ENCODE data around the gene ALG3. TPM values are rescaled to one million over a fixed set of nuclear protein-coding genes. Genes with fewer than 3 reads are reported as not detected.

ALG3 gene
- total and polyA plus RNA-seq, 2 of the 4 experiments (the other 2 are of a cell fraction): 19.5 to 52.6 TPM

- TF ChIP-seq BHLHE40 (IDR thresholded peaks at IDR 0.05; ENCODE audit: low read depth, low read length): no peak
- TF ChIP-seq MXI1 (IDR thresholded peaks at IDR 0.05; ENCODE audit: borderline replicate concordance, low read depth, low read length): no peak
- no peak for TF ChIP-seq CEBPB (IDR thresholded peaks at IDR 0.05; ENCODE audit: low read depth, low read length)
- TF ChIP-seq RCOR1 (IDR thresholded peaks at IDR 0.05; ENCODE audit: insufficient replicate concordance, low read length): no peak
- TF ChIP-seq CTCF (conservative IDR thresholded peaks at IDR 0.05; ENCODE audit: low read depth, low read length): no peak
- no peak for TF ChIP-seq MAFK (IDR thresholded peaks at IDR 0.05; ENCODE audit: low read depth, low read length)
- no peak for TF ChIP-seq MAZ (IDR thresholded peaks at IDR 0.05; ENCODE audit: borderline replicate concordance, low read depth, low read length)
- TF ChIP-seq NFE2L2 (IDR thresholded peaks at IDR 0.05; ENCODE audit: low read depth, low read length): no peak
- no peak for TF ChIP-seq CHD1 (IDR thresholded peaks at IDR 0.05; ENCODE audit: low read depth, low read length)
- no peak for TF ChIP-seq FOS (IDR thresholded peaks at IDR 0.05; ENCODE audit: low read depth, low read length)
- TF ChIP-seq ELK1 (IDR thresholded peaks at IDR 0.05; ENCODE audit: borderline replicate concordance, low read depth, low read length): no peak
- no peak for TF ChIP-seq POLR2A (IDR thresholded peaks at IDR 0.05; ENCODE audit: low read depth, low read length)
- TF ChIP-seq RAD21 (IDR thresholded peaks at IDR 0.05; ENCODE audit: low read length): no peak
- no peak for TF ChIP-seq RFX5 (IDR thresholded peaks at IDR 0.05; ENCODE audit: low read depth, low read length)
- TF ChIP-seq SMC3 (IDR thresholded peaks at IDR 0.05; ENCODE audit: low read depth, low read length): no peak
- dilution Hi-C loops (cut with HindIII; ENCODE audit: low sequenced_read_pairs, unreplicated experiment): no loop called here
- ChIA-PET CTCF (no interaction called here), POLR2A (ENCODE audit: unreplicated experiment) (no interaction called here)
- no peak overlapping the region for H4K8ac ChIP-seq (ENCODE audit: low read depth in 2 of 2, low read length in 2 of 2)
- in situ Hi-C loops (cut with MboI; ENCODE audit: low sequenced_read_pairs): no loop called here
- H3K36me3 ChIP-seq (ENCODE audit: control insufficient read depth, insufficient read depth, low read length): no peaks in the 10 kb centered on the region
- H2AK9ac ChIP-seq (replicated peaks; ENCODE audit: low read depth, low read length, poor library complexity): no peak overlapping the region
- H3K56ac ChIP-seq (ENCODE audit: extremely low read depth, insufficient read depth, low read length): no peak overlapping the region
- no peak overlapping the region for H3K14ac ChIP-seq (replicated peaks; ENCODE audit: low read depth, low read length)
- H3K18ac ChIP-seq (ENCODE audit: low read depth, low read length): no peak overlapping the region
- no peaks in the 10 kb centered on the region for H3K4me1 ChIP-seq (ENCODE audit: control insufficient read depth, insufficient read depth, low read length)
- peaks cover 27% of the 10 kb centered on the region for H3K27me3 ChIP-seq (ENCODE audit: control insufficient read depth, insufficient read depth, low read length)
- no peak overlapping the region for H3K4me3 ChIP-seq (ENCODE audit: insufficient read depth, low read depth, low read length)
- 69% methylated on average over 2 of the region's 3 CpGs; no CpG with 5 or more reads in 1 of the 2 experiments for WGBS, 2 experiments (ENCODE audit: extremely low coverage in 2 of 2, insufficient read length in 1 of 2)
- no peaks in the 10 kb centered on the region for H3K79me1 ChIP-seq (ENCODE audit: low read depth in 1 of 2, low read length in 2 of 2)
- H4K5ac ChIP-seq (ENCODE audit: low read depth, low read length): no peak overlapping the region
- H3K9me1 ChIP-seq (ENCODE audit: insufficient read depth, low read length): no peaks in the 10 kb centered on the region
- H3K27ac ChIP-seq (ENCODE audit: insufficient read depth, low read length): no peak overlapping the region
- H3K9ac ChIP-seq (ENCODE audit: low read depth, low read length): no peak overlapping the region
- no peaks in the 10 kb centered on the region for H3K9me3 ChIP-seq (ENCODE audit: control insufficient read depth, insufficient read depth, low read length)
- no peak overlapping the region for H2BK15ac ChIP-seq (ENCODE audit: low read depth, low read length)
- H4K20me1 ChIP-seq (ENCODE audit: insufficient read depth, low read length): no peaks in the 10 kb centered on the region
- H3K4ac ChIP-seq (ENCODE audit: low read depth, low read length): no peak overlapping the region
- DNase-seq (no peak), ATAC-seq (ENCODE audit: low read depth) (no peak)
- H3K4me2 ChIP-seq (ENCODE audit: low read depth, low read length): no peak overlapping the region
- H2BK20ac ChIP-seq (ENCODE audit: low read depth, low read length): no peak overlapping the region
- no peak overlapping the region for H4K91ac ChIP-seq (ENCODE audit: insufficient read depth, low read depth, low read length)
- intact Hi-C loops (cut with micrococcal nuclease): no loop called here
- H3K23ac ChIP-seq (ENCODE audit: low read depth, low read length): no peak overlapping the region
- BruUV-seq (replicated peaks): no TSS peak
- H2BK5ac ChIP-seq (ENCODE audit: low read depth, low read length, poor library complexity, severe bottlenecking): no peak overlapping the region
- H2AK5ac ChIP-seq (ENCODE audit: low read depth, low read length): no peak overlapping the region
- H2AFZ ChIP-seq (replicated peaks; ENCODE audit: low read length, poor library complexity): no peak overlapping the region
- H2BK120ac ChIP-seq (ENCODE audit: low read depth, low read length): no peak overlapping the region
These were observed 24.8 kb downstream of the ALG3 start for GRCh38 chr3:184223946-184224345.
